GM12878 (cell line): Measurements from ENCODE around the gene F2. TPM values are rescaled to one million over a fixed set of nuclear protein-coding genes. Genes with fewer than 3 reads are reported as not detected.

Experiments
- ATAC-seq: fragments of 200-7000 bp; cut with Tn5 transposase; 3 replicates; pipeline ENCODE4 v1.9.1; 2020; ENCODE audit warnings: mild to moderate bottlenecking, moderate library complexity
- BruUV-seq: library from RNA; stranded (reverse); fragments of 400-500 nt; replicated peaks from 2 replicates; lab custom pipeline; 2021; lab: Mats Ljungman, UMichigan
- CTCF ChIA-PET: fragments of 300-600 bp; sonication (Branson Sonifier 250); formaldehyde crosslinking; extraction: SDS; loops from one replicate; lab custom pipeline; 2021; ENCODE audit warnings: inconsistent platforms; lab: Yijun Ruan, JAX
- POLR2A ChIA-PET: fragments of 350-600 bp; formaldehyde crosslinking; extraction: SDS; loops from one replicate; lab custom pipeline; 2021; ENCODE audit warnings: inconsistent platforms; lab: Charles Lee
- RAD21 ChIA-PET: fragments of 300-600 bp; sonication (Branson Sonifier 250); formaldehyde crosslinking; loops from one replicate; lab custom pipeline; 2023; ENCODE audit warnings: antibody characterized with exemption; ENCODE audit not compliant: unreplicated experiment; lab: Charles Lee
- SMC1A ChIA-PET: fragments of 300-600 bp; sonication (Branson Sonifier 250); formaldehyde crosslinking; loops from one replicate; lab custom pipeline; 2023; ENCODE audit not compliant: unreplicated experiment, uncharacterized antibody; lab: Charles Lee
- DNase-seq: peaks from one replicate; pipeline ENCODE4 v3.0.0-alpha.2; 2011; ENCODE audit warnings: low read depth, low spot score
- FAIRE-seq: peaks from 3 replicates; lab custom pipeline; 2011; peaks lifted over from hg19 to GRCh38; lab: Jason Lieb, UNC
- H2AFZ ChIP-seq: 2 replicates; pipeline ENCODE4 v1.6.0; 2011; ENCODE audit warnings: low read depth, low read length, control low read depth; ENCODE audit not compliant: control insufficient read depth
- H3K27ac ChIP-seq: 2 replicates; pipeline ENCODE4 v1.5.1; 2011; ENCODE audit warnings: control low read depth; ENCODE audit not compliant: control insufficient read depth, insufficient read depth
- H3K27me3 ChIP-seq, 2 experiments: replicated peaks in 1 of 2; 2 replicates each; pipeline versions ENCODE4 v1.6.0 to v1.6.1; 2011; ENCODE audit warnings: low read length in 1 of 2; ENCODE audit not compliant: control insufficient read depth in 2 of 2, insufficient read depth in 2 of 2
- H3K36me3 ChIP-seq, 2 experiments: 2 replicates each; pipeline ENCODE4 v1.5.1; 2011; ENCODE audit warnings: low read length in 1 of 2; ENCODE audit not compliant: control insufficient read depth in 2 of 2, insufficient read depth in 2 of 2
- H3K4me1 ChIP-seq: 2 replicates; pipeline ENCODE4 v1.6.1; 2011; ENCODE audit warnings: mild to moderate bottlenecking, low read length, moderate library complexity, mixed read lengths; ENCODE audit not compliant: control insufficient read depth, insufficient read depth
- H3K4me2 ChIP-seq: 2 replicates; pipeline ENCODE4 v1.6.0; 2011; ENCODE audit warnings: control low read depth; ENCODE audit not compliant: control insufficient read depth, insufficient read depth
- H3K4me3 ChIP-seq: fragments of 200-600 bp; sonication (generic); 2 replicates; pipeline ENCODE4 v1.5.1; 2016
- H3K79me2 ChIP-seq: 2 replicates; pipeline ENCODE4 v1.6.0; 2011; ENCODE audit warnings: low read length; ENCODE audit not compliant: control insufficient read depth, insufficient read depth
- H3K9ac ChIP-seq: 2 replicates; pipeline ENCODE4 v1.8.0; 2011; ENCODE audit warnings: low read length, control low read depth, mixed read lengths; ENCODE audit not compliant: control insufficient read depth, insufficient read depth
- H3K9me3 ChIP-seq: replicated peaks from 3 replicates; pipeline ENCODE4 v1.5.1; 2011; ENCODE audit warnings: mild to moderate bottlenecking, low read length; ENCODE audit not compliant: control insufficient read depth, insufficient read depth
- H4K20me1 ChIP-seq: 2 replicates; pipeline ENCODE4 v1.6.0; 2011; ENCODE audit not compliant: control insufficient read depth, insufficient read depth
- ATF2 ChIP-seq: IDR thresholded peaks from 2 replicates; pipeline ENCODE4 v1.6.1; 2012; ENCODE audit warnings: low read length, inconsistent platforms
- BCLAF1 ChIP-seq: fragments of 450-650 bp; IDR thresholded peaks from 2 replicates; pipeline ENCODE4 v1.6.1; 2017; ENCODE audit warnings: antibody characterized with exemption, mild to moderate bottlenecking, moderate library complexity
- BMI1 ChIP-seq: fragments of 450-650 bp; IDR thresholded peaks from 2 replicates; pipeline ENCODE4 v1.6.1; 2016; ENCODE audit warnings: mild to moderate bottlenecking, moderate library complexity, borderline replicate concordance
- CBFB ChIP-seq: IDR thresholded peaks from 2 replicates; pipeline ENCODE4 v1.6.1; 2016; ENCODE audit warnings: antibody characterized with exemption, low read depth
- CTCF ChIP-seq, 3 experiments: IDR thresholded peaks in 2 of 3; conservative IDR thresholded peaks in 1 of 3; 2 replicates each; pipeline ENCODE4 v1.5.1; 2011; ENCODE audit warnings: low read depth in 3 of 3, low read length in 3 of 3, mild to moderate bottlenecking in 3 of 3, control low read depth in 2 of 3, moderate library complexity in 2 of 3, inconsistent platforms in 1 of 3, mixed read lengths in 1 of 3; ENCODE audit not compliant: control insufficient read depth in 2 of 3, insufficient read depth in 1 of 3; ENCODE audit errors: extremely low read depth in 1 of 3
- MLLT1 ChIP-seq: fragments of 450-650 bp; IDR thresholded peaks from 2 replicates; pipeline ENCODE4 v1.6.1; 2016; ENCODE audit warnings: mild to moderate bottlenecking
- MYC ChIP-seq: IDR thresholded peaks from 2 replicates; pipeline ENCODE4 v1.6.1; 2011; ENCODE audit warnings: mild to moderate bottlenecking, low read length, moderate library complexity, inconsistent platforms; ENCODE audit not compliant: insufficient read depth, insufficient replicate concordance, insufficient read length, severe bottlenecking
- NR2F1 ChIP-seq: fragments of 450-650 bp; conservative IDR thresholded peaks from 2 replicates; pipeline ENCODE4 v1.6.1; 2017; ENCODE audit warnings: mild to moderate bottlenecking
- RBBP5 ChIP-seq: fragments of 200-600 bp; sonication (generic); conservative IDR thresholded peaks from 2 replicates; pipeline ENCODE4 v1.6.1; 2016
- RUNX3 ChIP-seq: IDR thresholded peaks from 2 replicates; pipeline ENCODE4 v1.6.1; 2012; ENCODE audit warnings: low read length, inconsistent platforms
- YBX1 ChIP-seq: fragments of 450-650 bp; IDR thresholded peaks from 2 replicates; pipeline ENCODE4 v1.6.1; 2016; ENCODE audit warnings: antibody characterized with exemption
- ZBTB33 ChIP-seq: fragments of 450-650 bp; IDR thresholded peaks from 2 replicates; pipeline ENCODE4 v1.6.1; 2017; ENCODE audit warnings: mild to moderate bottlenecking
- ZNF24 ChIP-seq: fragments of 450-650 bp; IDR thresholded peaks from 2 replicates; pipeline ENCODE4 v1.6.1; 2017; ENCODE audit warnings: antibody characterized with exemption, mild to moderate bottlenecking
- ZZZ3 ChIP-seq: IDR thresholded peaks from 2 replicates; pipeline ENCODE4 v1.6.1; 2011; ENCODE audit warnings: low read depth; ENCODE audit not compliant: control insufficient read depth, insufficient read length
- WGBS: methylation state at CpG from one replicate; pipeline ENCODE4 v1.1.6; 2016; ENCODE audit warnings: low lambda C conversion rate; ENCODE audit not compliant: insufficient replicate concordance, insufficient coverage; ENCODE audit errors: missing lambda C conversion rate; 5-methylcytosine and 5-hydroxymethylcytosine counted together
- in situ Hi-C: fragments of 300-500 bp; cut with MboI; formaldehyde crosslinking; loops from 9 replicates; pipeline ENCODE4 v1.14.3; 2018; ENCODE audit warnings: mixed read lengths
- intact Hi-C: fragments of 100-400 bp; cut with micrococcal nuclease; formaldehyde crosslinking; loops from one replicate; pipeline ENCODE4 v1.14.2; 2022; ENCODE audit not compliant: unreplicated experiment
- polyA plus RNA-seq, 11 experiments: library from polyadenylated mRNA; depleted of rRNA in 4 of 11; unstranded in 6 of 11; stranded (reverse) in 5 of 11; fragments of >200 nt; fragmentation: Nextera tagmentation in 4 of 11; fragmentation: Illumina TruSeq in 1 of 11; extraction: Ambion mirVana in 4 of 11; extraction: Trizol in 1 of 11; gene quantifications; 1 replicate in 1 of 11; 2 replicates in 10 of 11; pipeline versions ENCODE4 v1.2.1 to v1.2.3, GENCODE V29; 2011 to 2016; ENCODE audit warnings: inconsistent platforms in 2 of 11, missing spikeins in 2 of 11, low read depth in 1 of 11
- total RNA-seq, 4 experiments: library from RNA; depleted of rRNA in 3 of 4; stranded (reverse); fragments of >200 nt in 3 of 4; fragmentation: Illumina TruSeq in 1 of 4; extraction: Trizol in 1 of 4; gene quantifications; 2 replicates each; pipeline versions ENCODE4 v1.2.1 to v1.2.3, GENCODE V29; 2013 to 2021

The F2 gene
- total and polyA plus RNA-seq, 10 of the 15 experiments (the other 5 are each of a cell fraction or from before 2014, with no cell fraction given) = 0.23 to 0.72 TPM; not detected in 8

- H4K20me1 ChIP-seq = no peaks in the 10 kb centered on the region
- no peaks in the 10 kb centered on the region for H3K79me2 ChIP-seq
- ChIA-PET CTCF (no interaction called here), SMC1A (no interaction called here), RAD21 (no interaction called here), POLR2A (interaction anchor here (0.6 kb wide), 1 partner anchor 17 kb away, joined by 3 read pairs; no protein-coding TSS in a partner anchor)
- H3K27ac ChIP-seq = no peak overlapping the region
- H3K4me1 ChIP-seq = no peaks in the 10 kb centered on the region
- H3K9ac ChIP-seq = no peak overlapping the region
- no peak for DNase-seq
- in situ Hi-C loops = no loop called here
- intact Hi-C loops = no loop called here
- BruUV-seq = no TSS peak
- WGBS = 93% methylated on average over 4 of the region's 4 CpGs
- no peaks in the 10 kb centered on the region for H3K9me3 ChIP-seq
- H3K4me2 ChIP-seq = no peak overlapping the region
- no peak overlapping the region for H2AFZ ChIP-seq
- H3K36me3 ChIP-seq = peaks cover 8 to 13% of the 10 kb centered on the region in 2 experiments; a peak in 3 of 4 replicates
- H3K27me3 ChIP-seq = no peaks in the 10 kb centered on the region
- no peak for ATAC-seq
- FAIRE-seq = no peak
- H3K4me3 ChIP-seq = no peak overlapping the region
- TF ChIP-seq RBBP5 (no peak), BCLAF1 (no peak), NR2F1 (no peak), ATF2 (no peak), ZBTB33 (no peak), CTCF (IDR thresholded peaks at IDR 0.05 in 2 of 3, conservative IDR thresholded peaks at IDR 0.05 in 1 of 3; ENCODE audit: control insufficient read depth in 2 of 3, extremely low read depth in 1 of 3, insufficient read depth in 1 of 3, low read depth in 3 of 3, low read length in 3 of 3) (no peak), RUNX3 (no peak), MLLT1 (no peak), YBX1 (no peak), CBFB (no peak), MYC (no peak), ZZZ3 (no peak), BMI1 (no peak), ZNF24 (no peak)
Measured at GRCh38 chr11:46692450-46692849, 26.6 kb upstream of the F2 start.
